Measurements from ENCODE around the gene CCDC86.

Gene CCDC86

GRCh38 chr11:60899046-60899936 lies 57.4 kb downstream of the CCDC86 start:
- DNase-seq: no peak

DNA sequence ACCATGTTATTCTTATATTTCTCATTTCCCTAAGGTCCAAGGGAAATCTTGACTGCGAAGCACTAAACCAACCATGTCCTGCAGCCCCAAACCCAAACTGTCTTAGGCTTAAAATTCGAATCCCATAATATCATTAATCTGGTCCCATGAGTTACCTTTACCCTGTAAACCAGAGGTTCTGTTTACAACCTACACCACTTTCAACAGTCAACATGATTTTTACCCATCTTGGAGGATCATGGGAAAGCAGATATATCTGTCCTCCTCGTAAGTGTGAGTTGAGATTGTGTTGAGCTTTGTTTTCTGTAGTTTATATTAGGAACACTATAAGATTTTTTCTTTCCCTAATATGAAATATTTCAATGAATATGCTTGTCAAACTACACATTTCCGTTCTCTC lies 58.1 kb downstream of the CCDC86 start:
- no peak for DNase-seq
